HepG2 (cell line): Measurements from ENCODE around the gene HOXC11. TPM values are rescaled to one million over a fixed set of nuclear protein-coding genes. Genes with fewer than 3 reads are reported as not detected.

Source experiments
- ATAC-seq: fragments of 200-7000 bp; cut with Tn5 transposase; 3 replicates; pipeline ENCODE4 v1.9.1; 2020; ENCODE audit warnings: mild to moderate bottlenecking, moderate library complexity
- BruUV-seq: library from RNA; stranded (reverse); fragments of 400-500 nt; replicated peaks from 2 replicates; lab custom pipeline; 2021; lab: Mats Ljungman, UMichigan
- CTCF ChIA-PET: fragments of 300-600 bp; formaldehyde crosslinking; extraction: SDS; loops from one replicate; lab custom pipeline; 2021; ENCODE audit warnings: low total read pairs, inconsistent platforms, low intra/inter-chr PET ratio; lab: Yijun Ruan, JAX
- POLR2A ChIA-PET: fragments of 350-600 bp; sonication (Branson Sonifier 250); formaldehyde crosslinking; loops from one replicate; lab custom pipeline; 2020; ENCODE audit warnings: antibody characterized with exemption, inconsistent platforms; lab: Yijun Ruan, JAX
- DNase-seq: peaks from one replicate; pipeline ENCODE4 v3.0.0-alpha.2; 2015; ENCODE audit warnings: low spot score
- FAIRE-seq: peaks from 3 replicates; lab custom pipeline; 2011; peaks lifted over from hg19 to GRCh38; lab: Jason Lieb, UNC
- H2AFZ ChIP-seq: one replicate; pipeline ENCODE4 v1.6.1; 2011; ENCODE audit warnings: low read length, inconsistent platforms
- H3K27ac ChIP-seq: fragments of 300-600 bp; 3 replicates; pipeline ENCODE4 v1.8.0; 2011; ENCODE audit warnings: mixed run types, mild to moderate bottlenecking, mixed read lengths, low read length, inconsistent platforms; ENCODE audit not compliant: insufficient read depth; ENCODE audit errors: extremely low read length
- H3K27me3 ChIP-seq, 2 experiments: fragments of 200-600 bp in 1 of 2; 2 replicates in 1 of 2; 3 replicates in 1 of 2; pipeline versions ENCODE4 v1.6.0 to v1.8.0; 2011; ENCODE audit warnings: low read length in 2 of 2, mild to moderate bottlenecking in 2 of 2, moderate library complexity in 2 of 2, inconsistent platforms in 1 of 2; ENCODE audit not compliant: insufficient read depth in 2 of 2, control insufficient read depth in 1 of 2
- H3K36me3 ChIP-seq, 2 experiments: fragments of 200-600 bp in 1 of 2; replicated peaks in 1 of 2; 2 replicates in 1 of 2; 3 replicates in 1 of 2; pipeline versions ENCODE4 v1.5.1 to v1.8.0; 2011; ENCODE audit warnings: low read length in 2 of 2, inconsistent platforms in 1 of 2; ENCODE audit not compliant: insufficient read depth in 2 of 2, control insufficient read depth in 1 of 2
- H3K4me1 ChIP-seq: 2 replicates; pipeline ENCODE4 v1.5.1; 2012; ENCODE audit warnings: low read length, inconsistent platforms; ENCODE audit not compliant: insufficient read depth
- H3K4me2 ChIP-seq: 2 replicates; pipeline ENCODE4 v1.6.0; 2011; ENCODE audit warnings: low read depth, low read length, inconsistent platforms
- H3K4me3 ChIP-seq, 3 experiments: fragments of 200-600 bp in 1 of 3; sonication (generic), shearing (Covaris generic) in 1 of 3; replicated peaks in 1 of 3; 2 replicates each; pipeline ENCODE4 v1.5.1; 2011 to 2016; ENCODE audit warnings: low read length in 3 of 3, inconsistent platforms in 2 of 3, low read depth in 2 of 3, mild to moderate bottlenecking in 2 of 3, control low read depth in 1 of 3, mixed read lengths in 1 of 3; ENCODE audit not compliant: insufficient read depth in 1 of 3
- H3K79me2 ChIP-seq: one replicate; pipeline ENCODE4 v1.6.1; 2011; ENCODE audit warnings: low read length, inconsistent platforms; ENCODE audit not compliant: insufficient read depth
- H3K9ac ChIP-seq: 2 replicates; pipeline ENCODE4 v1.6.0; 2011; ENCODE audit warnings: mild to moderate bottlenecking, low read depth, low read length, inconsistent platforms; ENCODE audit not compliant: insufficient read depth
- H3K9me3 ChIP-seq: 2 replicates; pipeline ENCODE4 v1.5.1; 2012; ENCODE audit warnings: mild to moderate bottlenecking, low read length
- H4K20me1 ChIP-seq: 2 replicates; pipeline ENCODE4 v1.6.0; 2011; ENCODE audit warnings: inconsistent platforms, mild to moderate bottlenecking, low read length, moderate library complexity; ENCODE audit not compliant: insufficient read depth
- ERF ChIP-seq: IDR thresholded peaks from 2 replicates; pipeline ENCODE4 v1.6.1; 2018; ENCODE audit warnings: missing biosample characterization, missing genetic modification reagents
- PHF5A ChIP-seq: IDR thresholded peaks from one replicate; pipeline ENCODE4 v1.6.1; 2018; ENCODE audit warnings: low read depth, missing genetic modification reagents; ENCODE audit not compliant: unreplicated experiment
- TFE3 ChIP-seq: IDR thresholded peaks from 2 replicates; pipeline ENCODE4 v1.6.1; 2016
- WGBS: methylation state at CpG from one replicate; pipeline ENCODE4 v1.1.6; 2017; ENCODE audit warnings: low lambda C conversion rate; 5-methylcytosine and 5-hydroxymethylcytosine counted together
- in situ Hi-C: cut with HindIII; loops from 2 replicates; pipeline ENCODE4 v1.10.0; 2017; ENCODE audit warnings: low pct_unique_long_range_greater_than_20kb; ENCODE audit not compliant: extremely low pct_ligation_motif_present
- intact Hi-C: fragments of 100-400 bp; cut with micrococcal nuclease; formaldehyde crosslinking; loops from one replicate; pipeline ENCODE4 v1.10.0; 2022; ENCODE audit not compliant: unreplicated experiment
- polyA plus RNA-seq, 8 experiments: library from polyadenylated mRNA; depleted of rRNA in 3 of 8; stranded (reverse) in 7 of 8; unstranded in 1 of 8; fragments of >200 nt; fragmentation: Illumina TruSeq in 4 of 8; extraction: Trizol in 4 of 8; gene quantifications; 2 replicates each; pipeline versions ENCODE4 v1.2.1 to v1.2.3, GENCODE V29; 2011 to 2016; ENCODE audit warnings: low read depth in 4 of 8, missing spikeins in 1 of 8, mixed read lengths in 1 of 8; ENCODE audit not compliant: insufficient read depth in 1 of 8
- total RNA-seq, 5 experiments: library from RNA; depleted of rRNA; stranded (reverse); fragments of >200 nt; fragmentation: Illumina TruSeq; extraction: Trizol; gene quantifications; 2 replicates each; pipeline ENCODE4 v1.2.3, GENCODE V29; 2016; ENCODE audit warnings: low read depth in 1 of 5

The HOXC11 gene
- total and polyA plus RNA-seq, 2 of the 13 experiments (the other 11 are each of a cell fraction or from before 2014, with no cell fraction given): not detected

- H4K20me1 ChIP-seq: no peaks in the 10 kb centered on the region
- H3K4me3 ChIP-seq: no peak overlapping the region
- TF ChIP-seq ERF (CRISPR knock-in tag) (no peak), PHF5A (CRISPR knock-in tag) (no peak), TFE3 (no peak)
- ChIA-PET POLR2A (no interaction called here), CTCF (interaction anchor here (1.3 kb wide), 1 partner anchor 191 kb away, joined by 4 read pairs; no protein-coding TSS in a partner anchor)
- H3K36me3 ChIP-seq: no peaks in the 10 kb centered on the region
- H3K27me3 ChIP-seq: peaks cover 23 to 89% of the 10 kb centered on the region in 2 experiments
- no peaks in the 10 kb centered on the region for H3K9me3 ChIP-seq
- no peak overlapping the region for H3K27ac ChIP-seq
- H3K79me2 ChIP-seq: no peaks in the 10 kb centered on the region
- intact Hi-C loops: no loop called here
- ATAC-seq: no peak
- no peak overlapping the region for H3K4me2 ChIP-seq
- peaks cover 30% of the 10 kb centered on the region for H3K4me1 ChIP-seq
- no peak overlapping the region for H3K9ac ChIP-seq
- DNase-seq: no peak
- H2AFZ ChIP-seq: no peak overlapping the region
- FAIRE-seq: no peak
- 22% methylated on average over 5 of the region's 10 CpGs for WGBS
- BruUV-seq: no TSS peak
- in situ Hi-C loops: loop anchor here (10.0 kb wide), 1 partner anchor 354 kb away; the partner anchor contains the start of gene GPR84
Measured at GRCh38 chr12:54010053-54010971, 37.4 kb downstream of the HOXC11 start.
